OCI-LY7 (cell line): ENCODE results near the gene SELPLG. TPM values are rescaled to one million over a fixed set of nuclear protein-coding genes. Genes with fewer than 3 reads are reported as not detected.

ENCODE experiments used
- BruUV-seq: library from RNA; stranded (reverse); fragments of 400-500 nt; replicated peaks from 2 replicates; lab custom pipeline; 2021; lab: Mats Ljungman, UMichigan
- CTCF ChIA-PET: fragments of 300-600 bp; sonication (Branson Sonifier 250); formaldehyde crosslinking; loops from one replicate; lab custom pipeline; 2022; ENCODE audit warnings: antibody characterized with exemption; ENCODE audit not compliant: unreplicated experiment; lab: Charles Lee
- POLR2A ChIA-PET: fragments of 300-600 bp; sonication (Branson Sonifier 250); formaldehyde crosslinking; loops from one replicate; lab custom pipeline; 2022; ENCODE audit warnings: antibody characterized with exemption; lab: Charles Lee
- DNase-seq: peaks from one replicate; pipeline ENCODE4 v3.0.0-alpha.2; 2015; ENCODE audit warnings: low spot score
- H2AFZ ChIP-seq: fragments of 200-600 bp; sonication (generic), shearing (Covaris generic); 2 replicates; pipeline ENCODE4 v1.6.1; 2014; ENCODE audit warnings: mild to moderate bottlenecking, antibody characterized with exemption, low read length, moderate library complexity
- H3K27ac ChIP-seq: fragments of 200-600 bp; sonication (generic); 2 replicates; pipeline ENCODE4 v1.5.1; 2014; ENCODE audit warnings: mixed run types, low read depth, mild to moderate bottlenecking, moderate library complexity, low read length, inconsistent platforms; ENCODE audit not compliant: poor library complexity, severe bottlenecking
- H3K36me3 ChIP-seq: fragments of 200-600 bp; sonication (generic); 2 replicates; pipeline ENCODE4 v1.6.1; 2014; ENCODE audit warnings: mild to moderate bottlenecking, antibody characterized with exemption, low read length, moderate library complexity, mixed read lengths; ENCODE audit not compliant: insufficient read depth
- H3K4me1 ChIP-seq: fragments of 200-600 bp; sonication (generic); 2 replicates; pipeline ENCODE4 v1.5.1; 2014; ENCODE audit warnings: mild to moderate bottlenecking, low read length; ENCODE audit not compliant: insufficient read depth, poor library complexity, severe bottlenecking
- H3K4me2 ChIP-seq: fragments of 200-600 bp; sonication (generic); 2 replicates; pipeline ENCODE4 v1.6.1; 2014; ENCODE audit warnings: mild to moderate bottlenecking, low read length
- H3K4me3 ChIP-seq: fragments of 200-600 bp; sonication (generic); 2 replicates; pipeline ENCODE4 v1.5.1; 2014; ENCODE audit warnings: mild to moderate bottlenecking, low read depth, low read length; ENCODE audit not compliant: poor library complexity, severe bottlenecking
- H3K79me2 ChIP-seq: fragments of 200-600 bp; sonication (generic); 2 replicates; pipeline ENCODE4 v1.6.1; 2016; ENCODE audit warnings: low read depth, mild to moderate bottlenecking, low read length, moderate library complexity, mixed read lengths; ENCODE audit not compliant: insufficient read depth
- H3K9me2 ChIP-seq: fragments of 200-600 bp; sonication (generic); 2 replicates; pipeline ENCODE4 v1.6.1; 2016; ENCODE audit warnings: mild to moderate bottlenecking, low read length, mixed read lengths; ENCODE audit not compliant: insufficient read depth
- H3K9me3 ChIP-seq: fragments of 200-600 bp; sonication (generic); 2 replicates; pipeline ENCODE4 v1.6.1; 2014; ENCODE audit warnings: mild to moderate bottlenecking, mixed run types, low read length, mixed read lengths
- H4K20me1 ChIP-seq: fragments of 200-600 bp; sonication (generic); 2 replicates; pipeline ENCODE4 v1.6.1; 2014; ENCODE audit warnings: mild to moderate bottlenecking, antibody characterized with exemption, low read length, moderate library complexity, mixed read lengths; ENCODE audit not compliant: insufficient read depth
- EZH2phosphoT487 ChIP-seq: fragments of 200-600 bp; sonication (generic); IDR thresholded peaks from 2 replicates; pipeline ENCODE4 v1.6.1; 2018; ENCODE audit warnings: low read depth, borderline replicate concordance, mild to moderate bottlenecking, mixed run types, antibody characterized with exemption, low read length, moderate library complexity, mixed read lengths
- intact Hi-C: fragments of 100-400 bp; cut with micrococcal nuclease; formaldehyde crosslinking; loops from one replicate; pipeline ENCODE4 v1.10.0; 2022; ENCODE audit not compliant: unreplicated experiment
- total RNA-seq, 2 experiments: library from RNA; depleted of rRNA in 1 of 2; stranded (reverse); fragments of >200 nt in 1 of 2; shearing (Covaris generic) in 1 of 2; gene quantifications; 2 replicates each; pipeline ENCODE4 v1.2.3, GENCODE V29; 2014 to 2022
- TF ChIP-seq, protein P1 (sequence below): fragments of 200-600 bp; sonication (generic); conservative IDR thresholded peaks from 2 replicates; pipeline ENCODE4 v1.5.1; 2014; ENCODE audit warnings: mild to moderate bottlenecking, antibody characterized with exemption, low read length, moderate library complexity, mixed read lengths

The SELPLG gene
- total RNA-seq, 2 experiments from 2014 or later: 20.0 to 21.0 TPM

DNA sequence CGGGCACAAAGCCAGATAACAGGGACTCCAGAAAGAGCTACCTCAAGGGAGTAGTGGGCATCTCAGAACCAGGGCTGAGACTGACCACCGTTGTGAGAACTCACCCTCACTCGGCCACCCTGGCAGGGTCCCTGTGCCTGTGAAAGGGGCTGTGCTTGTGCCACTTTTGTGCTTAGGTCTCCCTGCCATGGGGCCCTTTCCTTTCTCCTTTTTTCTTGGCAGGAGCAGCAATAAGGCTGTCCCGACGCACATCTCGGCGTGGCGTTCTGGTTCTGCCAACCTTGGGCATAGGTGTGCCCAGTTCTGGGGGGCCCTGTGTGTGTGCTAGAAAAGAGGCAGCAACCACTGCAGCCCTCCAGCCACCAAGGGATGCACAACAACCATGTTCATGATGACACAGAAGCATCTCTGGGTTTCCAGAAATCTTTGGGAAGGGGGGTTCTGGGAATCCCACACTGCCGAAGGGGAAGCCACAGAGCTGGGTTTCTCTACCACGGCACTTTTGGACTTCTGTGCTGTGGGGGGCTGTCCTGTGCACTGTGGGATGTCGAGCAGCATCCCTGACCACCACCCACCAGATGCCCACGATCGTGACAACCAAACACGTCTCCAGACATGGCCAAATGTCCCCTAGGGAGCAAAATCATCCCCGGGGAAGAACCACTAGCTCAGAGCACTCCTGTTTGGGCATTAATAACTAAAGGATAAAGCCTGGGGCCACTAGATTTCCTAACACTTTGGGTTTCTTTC, 22.7 kb downstream of the SELPLG start:
- BruUV-seq: no TSS peak
- TF ChIP-seq, protein P1, sequence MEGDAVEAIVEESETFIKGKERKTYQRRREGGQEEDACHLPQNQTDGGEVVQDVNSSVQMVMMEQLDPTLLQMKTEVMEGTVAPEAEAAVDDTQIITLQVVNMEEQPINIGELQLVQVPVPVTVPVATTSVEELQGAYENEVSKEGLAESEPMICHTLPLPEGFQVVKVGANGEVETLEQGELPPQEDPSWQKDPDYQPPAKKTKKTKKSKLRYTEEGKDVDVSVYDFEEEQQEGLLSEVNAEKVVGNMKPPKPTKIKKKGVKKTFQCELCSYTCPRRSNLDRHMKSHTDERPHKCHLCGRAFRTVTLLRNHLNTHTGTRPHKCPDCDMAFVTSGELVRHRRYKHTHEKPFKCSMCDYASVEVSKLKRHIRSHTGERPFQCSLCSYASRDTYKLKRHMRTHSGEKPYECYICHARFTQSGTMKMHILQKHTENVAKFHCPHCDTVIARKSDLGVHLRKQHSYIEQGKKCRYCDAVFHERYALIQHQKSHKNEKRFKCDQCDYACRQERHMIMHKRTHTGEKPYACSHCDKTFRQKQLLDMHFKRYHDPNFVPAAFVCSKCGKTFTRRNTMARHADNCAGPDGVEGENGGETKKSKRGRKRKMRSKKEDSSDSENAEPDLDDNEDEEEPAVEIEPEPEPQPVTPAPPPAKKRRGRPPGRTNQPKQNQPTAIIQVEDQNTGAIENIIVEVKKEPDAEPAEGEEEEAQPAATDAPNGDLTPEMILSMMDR: no peak
- no peak for TF ChIP-seq EZH2phosphoT487
- Histone ChIP-seq H3K27ac (no peak overlapping the region), H3K4me1 (peaks cover 4% of the 10 kb centered on the region), H3K9me2 (no peaks in the 10 kb centered on the region), H3K9me3 (peaks cover 8% of the 10 kb centered on the region), H4K20me1 (no peaks in the 10 kb centered on the region), H3K36me3 (no peaks in the 10 kb centered on the region), H3K4me3 (no peak overlapping the region), H2AFZ (no peak overlapping the region), H3K79me2 (no peaks in the 10 kb centered on the region), H3K4me2 (no peak overlapping the region)
- ChIA-PET POLR2A (interaction anchor here (0.5 to 1.0 kb wide), 3 partner anchors 9 to 70 kb away, joined by 3 to 4 read pairs (median 4); partner anchors contain the start of gene TMEM119), CTCF (interaction anchor here (0.6 kb wide), 1 partner anchor 18 kb away, joined by 3 read pairs; no protein-coding TSS in a partner anchor)
- DNase-seq: no peak
- intact Hi-C loops: no loop called here

DNA sequence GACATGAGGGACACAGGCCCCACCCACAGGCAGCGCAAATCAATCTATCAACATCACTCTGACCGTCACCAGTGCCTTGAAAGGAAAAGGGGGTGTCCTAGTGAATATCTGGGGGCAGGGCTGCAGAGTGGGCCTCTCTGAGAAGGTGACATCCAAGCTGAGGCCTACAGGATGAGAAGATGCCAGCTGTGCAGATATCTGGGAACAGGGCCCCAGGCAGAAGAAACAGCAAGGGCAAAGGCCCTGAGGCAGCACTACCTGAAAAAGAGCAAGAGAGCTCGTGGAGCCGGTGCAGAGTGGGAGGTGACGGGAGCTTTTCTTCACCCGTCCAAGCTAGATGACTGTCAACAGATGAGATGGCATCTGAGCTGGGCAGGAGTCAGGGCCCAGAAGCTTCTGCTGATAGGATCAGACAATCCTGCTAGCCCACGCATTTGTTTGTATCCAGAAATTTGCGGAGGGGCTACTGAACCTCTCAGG, 23.3 kb downstream of the SELPLG start:
- no peak overlapping the region for H2AFZ ChIP-seq
- CTCF ChIA-PET: no interaction called here
- DNase-seq: no peak
- no TSS peak for BruUV-seq
- no peak overlapping the region for H3K4me2 ChIP-seq
- no peaks in the 10 kb centered on the region for H3K36me3 ChIP-seq
- TF ChIP-seq, protein P1: no peak
- no peak for TF ChIP-seq EZH2phosphoT487
- peaks cover 1% of the 10 kb centered on the region; the same call in 1 of the 2 replicates for H3K9me3 ChIP-seq
- POLR2A ChIA-PET: interaction anchor here (1.0 kb wide), 1 partner anchor 10 kb away, joined by 4 read pairs; no protein-coding TSS in a partner anchor
- H3K4me1 ChIP-seq: peaks cover 4% of the 10 kb centered on the region
- H3K27ac ChIP-seq: no peak overlapping the region
- intact Hi-C loops: no loop called here
- no peaks in the 10 kb centered on the region for H4K20me1 ChIP-seq
- H3K4me3 ChIP-seq: no peak overlapping the region
- H3K9me2 ChIP-seq: no peaks in the 10 kb centered on the region
- H3K79me2 ChIP-seq: no peaks in the 10 kb centered on the region
